ENCODE results near the gene P2RX1. TPM values are rescaled to one million over a fixed set of nuclear protein-coding genes. Genes with fewer than 3 reads are reported as not detected.

The P2RX1 gene
- total and polyA plus RNA-seq, 2 experiments from 2014 or later: 0.31 to 2.2 TPM

DNA sequence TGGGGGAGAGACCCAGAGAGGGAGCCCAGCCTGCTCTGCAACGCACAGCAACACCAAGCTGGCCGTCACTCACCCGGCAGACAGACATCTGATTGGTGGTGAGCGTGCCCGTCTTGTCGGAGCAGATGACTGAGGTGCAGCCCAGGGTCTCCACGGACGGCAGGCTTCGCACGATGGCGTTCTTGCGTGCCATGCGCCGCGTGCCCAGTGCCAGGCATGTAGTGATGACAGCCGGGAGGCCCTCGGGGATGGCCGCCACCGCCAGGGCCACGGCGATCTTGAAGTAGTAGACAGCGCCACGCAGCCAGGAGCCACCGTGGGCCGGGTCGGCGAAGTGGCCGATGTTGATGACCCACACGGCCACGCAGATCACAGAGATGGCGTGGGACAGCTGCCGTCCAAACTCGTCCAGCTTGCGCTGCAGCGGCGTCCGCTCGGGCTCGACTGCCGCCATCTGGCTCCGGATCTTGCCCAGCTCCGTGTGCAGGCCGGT lies 31.1 kb upstream of the P2RX1 start:
- no peak overlapping the region for H3K27ac Mint-ChIP-seq
- ATAC-seq: no peak

More for the DNA sequence above, 31.1 kb upstream of the P2RX1 start:
- H3K4me2 ChIP-seq: no peak overlapping the region
- H4K20me1 ChIP-seq (replicated peaks; ENCODE audit: insufficient read depth): no peaks in the 10 kb centered on the region
- no peaks in the 10 kb centered on the region for H3K9me2 ChIP-seq (ENCODE audit: insufficient read depth)
- H3K4me1 ChIP-seq (ENCODE audit: insufficient read depth): peaks cover 5% of the 10 kb centered on the region
- H3K27me3 ChIP-seq (ENCODE audit: insufficient read depth): no peaks in the 10 kb centered on the region
- no peak overlapping the region for H2AFZ ChIP-seq
- TF ChIP-seq, protein P1, sequence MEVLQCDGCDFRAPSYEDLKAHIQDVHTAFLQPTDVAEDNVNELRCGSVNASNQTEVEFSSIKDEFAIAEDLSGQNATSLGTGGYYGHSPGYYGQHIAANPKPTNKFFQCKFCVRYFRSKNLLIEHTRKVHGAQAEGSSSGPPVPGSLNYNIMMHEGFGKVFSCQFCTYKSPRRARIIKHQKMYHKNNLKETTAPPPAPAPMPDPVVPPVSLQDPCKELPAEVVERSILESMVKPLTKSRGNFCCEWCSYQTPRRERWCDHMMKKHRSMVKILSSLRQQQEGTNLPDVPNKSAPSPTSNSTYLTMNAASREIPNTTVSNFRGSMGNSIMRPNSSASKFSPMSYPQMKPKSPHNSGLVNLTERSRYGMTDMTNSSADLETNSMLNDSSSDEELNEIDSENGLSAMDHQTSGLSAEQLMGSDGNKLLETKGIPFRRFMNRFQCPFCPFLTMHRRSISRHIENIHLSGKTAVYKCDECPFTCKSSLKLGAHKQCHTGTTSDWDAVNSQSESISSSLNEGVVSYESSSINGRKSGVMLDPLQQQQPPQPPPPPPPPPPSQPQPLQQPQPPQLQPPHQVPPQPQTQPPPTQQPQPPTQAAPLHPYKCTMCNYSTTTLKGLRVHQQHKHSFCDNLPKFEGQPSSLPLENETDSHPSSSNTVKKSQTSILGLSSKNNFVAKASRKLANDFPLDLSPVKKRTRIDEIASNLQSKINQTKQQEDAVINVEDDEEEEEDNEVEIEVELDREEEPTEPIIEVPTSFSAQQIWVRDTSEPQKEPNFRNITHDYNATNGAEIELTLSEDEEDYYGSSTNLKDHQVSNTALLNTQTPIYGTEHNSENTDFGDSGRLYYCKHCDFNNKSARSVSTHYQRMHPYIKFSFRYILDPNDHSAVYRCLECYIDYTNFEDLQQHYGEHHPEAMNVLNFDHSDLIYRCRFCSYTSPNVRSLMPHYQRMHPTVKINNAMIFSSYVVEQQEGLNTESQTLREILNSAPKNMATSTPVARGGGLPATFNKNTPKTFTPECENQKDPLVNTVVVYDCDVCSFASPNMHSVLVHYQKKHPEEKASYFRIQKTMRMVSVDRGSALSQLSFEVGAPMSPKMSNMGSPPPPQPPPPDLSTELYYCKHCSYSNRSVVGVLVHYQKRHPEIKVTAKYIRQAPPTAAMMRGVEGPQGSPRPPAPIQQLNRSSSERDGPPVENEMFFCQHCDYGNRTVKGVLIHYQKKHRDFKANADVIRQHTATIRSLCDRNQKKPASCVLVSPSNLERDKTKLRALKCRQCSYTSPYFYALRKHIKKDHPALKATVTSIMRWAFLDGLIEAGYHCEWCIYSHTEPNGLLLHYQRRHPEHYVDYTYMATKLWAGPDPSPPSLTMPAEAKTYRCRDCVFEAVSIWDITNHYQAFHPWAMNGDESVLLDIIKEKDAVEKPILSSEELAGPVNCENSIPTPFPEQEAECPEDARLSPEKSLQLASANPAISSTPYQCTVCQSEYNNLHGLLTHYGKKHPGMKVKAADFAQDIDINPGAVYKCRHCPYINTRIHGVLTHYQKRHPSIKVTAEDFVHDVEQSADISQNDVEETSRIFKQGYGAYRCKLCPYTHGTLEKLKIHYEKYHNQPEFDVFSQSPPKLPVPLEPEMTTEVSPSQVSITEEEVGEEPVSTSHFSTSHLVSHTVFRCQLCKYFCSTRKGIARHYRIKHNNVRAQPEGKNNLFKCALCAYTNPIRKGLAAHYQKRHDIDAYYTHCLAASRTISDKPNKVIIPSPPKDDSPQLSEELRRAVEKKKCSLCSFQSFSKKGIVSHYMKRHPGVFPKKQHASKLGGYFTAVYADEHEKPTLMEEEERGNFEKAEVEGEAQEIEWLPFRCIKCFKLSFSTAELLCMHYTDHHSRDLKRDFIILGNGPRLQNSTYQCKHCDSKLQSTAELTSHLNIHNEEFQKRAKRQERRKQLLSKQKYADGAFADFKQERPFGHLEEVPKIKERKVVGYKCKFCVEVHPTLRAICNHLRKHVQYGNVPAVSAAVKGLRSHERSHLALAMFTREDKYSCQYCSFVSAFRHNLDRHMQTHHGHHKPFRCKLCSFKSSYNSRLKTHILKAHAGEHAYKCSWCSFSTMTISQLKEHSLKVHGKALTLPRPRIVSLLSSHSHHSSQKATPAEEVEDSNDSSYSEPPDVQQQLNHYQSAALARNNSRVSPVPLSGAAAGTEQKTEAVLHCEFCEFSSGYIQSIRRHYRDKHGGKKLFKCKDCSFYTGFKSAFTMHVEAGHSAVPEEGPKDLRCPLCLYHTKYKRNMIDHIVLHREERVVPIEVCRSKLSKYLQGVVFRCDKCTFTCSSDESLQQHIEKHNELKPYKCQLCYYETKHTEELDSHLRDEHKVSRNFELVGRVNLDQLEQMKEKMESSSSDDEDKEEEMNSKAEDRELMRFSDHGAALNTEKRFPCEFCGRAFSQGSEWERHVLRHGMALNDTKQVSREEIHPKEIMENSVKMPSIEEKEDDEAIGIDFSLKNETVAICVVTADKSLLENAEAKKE (CRISPR knock-in tag; IDR thresholded peaks at IDR 0.05): no peak
- TF ChIP-seq JUNB (IDR thresholded peaks at IDR 0.05; ENCODE audit: unreplicated experiment) (no peak), NANOG (IDR thresholded peaks at IDR 0.05; ENCODE audit: borderline replicate concordance) (no peak), STAT1 (IDR thresholded peaks at IDR 0.05; ENCODE audit: unreplicated experiment) (no peak), ZNF114 (CRISPR knock-in tag; IDR thresholded peaks at IDR 0.05) (no peak), ETS1 (IDR thresholded peaks at IDR 0.05) (no peak), ZNF331 (CRISPR knock-in tag; IDR thresholded peaks at IDR 0.05; ENCODE audit: low read depth) (no peak), EZH2 (IDR thresholded peaks at IDR 0.05; ENCODE audit: low read depth, unreplicated experiment) (no peak), CREB1 (CRISPR knock-in tag; IDR thresholded peaks at IDR 0.05; ENCODE audit: low read depth) (no peak)
- H3K36me3 ChIP-seq (ENCODE audit: insufficient read depth): no peaks in the 10 kb centered on the region
- H3K79me2 ChIP-seq (replicated peaks; ENCODE audit: insufficient read depth): no peaks in the 10 kb centered on the region
- no peak for DNase-seq (ENCODE audit: low spot score)
- Mint-ChIP-seq H3K36me3 (ENCODE audit: low read depth) (no peaks in the 10 kb centered on the region; the same call in 2 of the 3 replicates), H3K27me3 (ENCODE audit: insufficient read depth, low read depth, poor library complexity) (peaks cover 15% of the 10 kb centered on the region), H3K9me3 (no peaks in the 10 kb centered on the region; the same call in 2 of the 3 replicates), H3K4me3 (no peak overlapping the region), H3K4me1 (peaks cover 7% of the 10 kb centered on the region)
- no peak overlapping the region for H3K4me3 ChIP-seq
- no peaks in the 10 kb centered on the region for H3F3A ChIP-seq (replicated peaks; ENCODE audit: low read depth)
- no peak overlapping the region for H3K27ac ChIP-seq (ENCODE audit: low read depth)
